DND-41 (cell line): ENCODE measurements around the gene F13A1.

Source experiments
- ATAC-seq: fragments of 200-7000 bp; cut with Tn5 transposase; 3 replicates; pipeline ENCODE4 v1.9.1; 2021; ENCODE audit warnings: low read depth; ENCODE audit not compliant: insufficient read depth
- DNase-seq: peaks from one replicate; pipeline ENCODE4 v3.0.0-alpha.2; 2020
- H2AFZ ChIP-seq: 2 replicates; pipeline ENCODE4 v1.6.0; 2012; ENCODE audit warnings: low read depth, low read length
- H3K27ac ChIP-seq: 2 replicates; pipeline ENCODE4 v1.5.1; 2012; ENCODE audit warnings: low read length, inconsistent platforms
- H3K27me3 ChIP-seq: fragments of 200-600 bp; sonication (generic); 2 replicates; pipeline ENCODE4 v1.6.0; 2012; ENCODE audit warnings: low read length, mild to moderate bottlenecking, inconsistent platforms; ENCODE audit not compliant: insufficient read depth, poor library complexity
- H3K36me3 ChIP-seq: 2 replicates; pipeline ENCODE4 v1.5.1; 2012; ENCODE audit warnings: low read length, inconsistent platforms; ENCODE audit not compliant: insufficient read depth
- H3K4me1 ChIP-seq: 2 replicates; pipeline ENCODE4 v1.5.1; 2012; ENCODE audit warnings: mild to moderate bottlenecking, low read length; ENCODE audit not compliant: insufficient read depth
- H3K4me2 ChIP-seq: 2 replicates; pipeline ENCODE4 v1.6.0; 2012; ENCODE audit warnings: mild to moderate bottlenecking, moderate library complexity, low read length, inconsistent platforms; ENCODE audit not compliant: insufficient read depth
- H3K4me3 ChIP-seq, 2 experiments: fragments of 200-600 bp in 1 of 2; shearing (Covaris generic) in 1 of 2; 2 replicates each; pipeline ENCODE4 v1.5.1; 2012 to 2016; ENCODE audit warnings: inconsistent platforms in 2 of 2, low read length in 2 of 2, mild to moderate bottlenecking in 2 of 2, low read depth in 1 of 2, moderate library complexity in 1 of 2
- H3K79me2 ChIP-seq: 2 replicates; pipeline ENCODE4 v1.6.0; 2012; ENCODE audit warnings: low read length, inconsistent platforms; ENCODE audit not compliant: insufficient read depth
- H3K9ac ChIP-seq: 2 replicates; pipeline ENCODE4 v1.6.0; 2012; ENCODE audit warnings: low read depth, mild to moderate bottlenecking, inconsistent platforms, low read length, moderate library complexity
- H3K9me3 ChIP-seq: 2 replicates; pipeline ENCODE4 v1.5.1; 2012; ENCODE audit warnings: low read length, moderate library complexity, mild to moderate bottlenecking, inconsistent platforms; ENCODE audit not compliant: insufficient read depth, severe bottlenecking
- H4K20me1 ChIP-seq: 2 replicates; pipeline ENCODE4 v1.6.0; 2012; ENCODE audit warnings: low read length; ENCODE audit not compliant: insufficient read depth
- EZH2 ChIP-seq: IDR thresholded peaks from 3 replicates; pipeline ENCODE4 v1.6.1; 2012; ENCODE audit warnings: borderline replicate concordance, low read depth, mild to moderate bottlenecking, moderate library complexity, low read length, inconsistent platforms; ENCODE audit not compliant: severe bottlenecking
- TF ChIP-seq, protein P1 (sequence below): IDR thresholded peaks from 2 replicates; pipeline ENCODE4 v1.5.1; 2012; ENCODE audit warnings: borderline replicate concordance, low read length, moderate library complexity, mild to moderate bottlenecking; ENCODE audit not compliant: poor library complexity, severe bottlenecking; ENCODE audit errors: extremely low read depth

The F13A1 gene

DNA sequence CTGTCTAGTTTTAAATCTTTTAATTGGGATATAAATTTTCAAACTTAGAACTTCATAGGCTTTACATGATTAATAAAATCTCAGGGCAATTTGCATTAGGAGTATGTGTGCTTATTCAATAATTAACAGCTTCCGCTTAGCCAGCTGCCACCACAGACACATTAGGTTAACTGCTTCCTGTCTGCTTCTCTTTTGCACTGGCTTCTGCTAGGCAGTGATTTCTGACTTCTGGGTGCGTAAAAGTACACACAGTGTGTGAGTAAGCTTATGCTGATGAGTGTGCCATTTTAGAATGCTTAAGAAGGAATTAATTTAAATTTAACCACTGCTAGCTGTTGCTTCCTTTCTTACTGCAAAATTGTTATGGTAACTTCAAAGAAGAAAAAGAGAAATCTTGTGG is 73.9 kb downstream of the F13A1 start:
- no peak overlapping the region for H3K4me3 ChIP-seq

DNA sequence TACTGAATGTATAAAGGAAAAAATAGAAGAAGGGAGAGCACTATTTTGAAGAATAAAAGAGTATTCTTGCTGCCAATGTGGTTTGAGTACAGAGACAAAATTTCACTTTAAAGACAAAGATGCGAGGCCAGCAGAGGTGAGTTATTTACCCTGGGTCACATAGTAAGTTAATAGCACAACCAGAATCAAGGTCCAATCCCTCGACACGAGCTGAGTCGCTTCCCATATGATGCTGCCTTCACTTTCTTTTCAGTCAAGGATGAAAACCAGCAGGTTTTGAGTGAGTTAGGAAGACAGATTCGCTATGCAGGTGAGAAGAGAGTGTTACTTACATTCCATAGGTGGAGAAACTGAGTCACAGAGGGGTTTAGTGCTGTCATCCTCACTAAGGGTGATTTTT is 75.8 kb downstream of the F13A1 start:
- H3K27me3 ChIP-seq = peaks cover 9% of the 10 kb centered on the region
- no peaks in the 10 kb centered on the region for H4K20me1 ChIP-seq
- no peak overlapping the region for H3K9ac ChIP-seq
- no peak overlapping the region for H2AFZ ChIP-seq
- H3K27ac ChIP-seq = no peak overlapping the region
- no peaks in the 10 kb centered on the region for H3K36me3 ChIP-seq
- H3K4me1 ChIP-seq = no peaks in the 10 kb centered on the region
- no peaks in the 10 kb centered on the region for H3K9me3 ChIP-seq
- no peak overlapping the region for H3K4me2 ChIP-seq
- DNase-seq = no peak
- ATAC-seq = no peak
- TF ChIP-seq EZH2 = no peak
- TF ChIP-seq, protein P1, sequence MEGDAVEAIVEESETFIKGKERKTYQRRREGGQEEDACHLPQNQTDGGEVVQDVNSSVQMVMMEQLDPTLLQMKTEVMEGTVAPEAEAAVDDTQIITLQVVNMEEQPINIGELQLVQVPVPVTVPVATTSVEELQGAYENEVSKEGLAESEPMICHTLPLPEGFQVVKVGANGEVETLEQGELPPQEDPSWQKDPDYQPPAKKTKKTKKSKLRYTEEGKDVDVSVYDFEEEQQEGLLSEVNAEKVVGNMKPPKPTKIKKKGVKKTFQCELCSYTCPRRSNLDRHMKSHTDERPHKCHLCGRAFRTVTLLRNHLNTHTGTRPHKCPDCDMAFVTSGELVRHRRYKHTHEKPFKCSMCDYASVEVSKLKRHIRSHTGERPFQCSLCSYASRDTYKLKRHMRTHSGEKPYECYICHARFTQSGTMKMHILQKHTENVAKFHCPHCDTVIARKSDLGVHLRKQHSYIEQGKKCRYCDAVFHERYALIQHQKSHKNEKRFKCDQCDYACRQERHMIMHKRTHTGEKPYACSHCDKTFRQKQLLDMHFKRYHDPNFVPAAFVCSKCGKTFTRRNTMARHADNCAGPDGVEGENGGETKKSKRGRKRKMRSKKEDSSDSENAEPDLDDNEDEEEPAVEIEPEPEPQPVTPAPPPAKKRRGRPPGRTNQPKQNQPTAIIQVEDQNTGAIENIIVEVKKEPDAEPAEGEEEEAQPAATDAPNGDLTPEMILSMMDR = no peak
- H3K4me3 ChIP-seq = no peak overlapping the region
- no peaks in the 10 kb centered on the region for H3K79me2 ChIP-seq

More for the DNA sequence above, 73.9 kb downstream of the F13A1 start:
- no peak overlapping the region for H3K27ac ChIP-seq
- no peaks in the 10 kb centered on the region for H3K36me3 ChIP-seq
- H2AFZ ChIP-seq = no peak overlapping the region
- no peaks in the 10 kb centered on the region for H3K9me3 ChIP-seq
- DNase-seq = peak; percentile 10
- H3K4me2 ChIP-seq = no peak overlapping the region
- H3K9ac ChIP-seq = no peak overlapping the region
- H3K27me3 ChIP-seq = peaks cover 15% of the 10 kb centered on the region
- ATAC-seq = peak; percentile 79
- no peaks in the 10 kb centered on the region for H3K4me1 ChIP-seq
- no peaks in the 10 kb centered on the region for H3K79me2 ChIP-seq
- H4K20me1 ChIP-seq = no peaks in the 10 kb centered on the region
- TF ChIP-seq EZH2 = no peak
- TF ChIP-seq, protein P1 = no peak

DNA sequence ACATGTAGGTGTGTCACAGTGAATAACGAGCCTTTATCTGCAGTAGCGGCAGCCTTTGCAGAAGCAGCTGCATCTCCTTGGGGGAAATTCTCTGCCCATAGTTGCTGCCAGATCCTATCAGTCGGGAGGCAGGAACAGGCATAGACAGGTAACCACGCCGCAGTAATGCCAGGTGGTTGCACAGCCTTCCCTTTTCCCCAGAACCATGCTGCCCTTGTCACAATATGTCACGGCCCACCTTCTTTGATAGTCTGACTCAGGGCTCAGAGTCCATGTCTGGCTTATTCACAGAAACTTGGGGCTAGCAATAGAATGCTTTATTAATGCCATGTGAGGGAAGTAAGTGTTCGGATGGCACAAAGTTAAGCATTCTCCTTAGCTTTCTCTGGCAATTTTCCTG is 76.6 kb downstream of the F13A1 start:
- no peaks in the 10 kb centered on the region for H4K20me1 ChIP-seq
- no peak for TF ChIP-seq EZH2
- TF ChIP-seq, protein P1 = no peak
- ATAC-seq = no peak
- H3K9me3 ChIP-seq = no peaks in the 10 kb centered on the region
- no peak overlapping the region for H3K9ac ChIP-seq
- no peak overlapping the region for H3K27ac ChIP-seq
- H3K4me3 ChIP-seq = no peak overlapping the region
- no peaks in the 10 kb centered on the region for H3K79me2 ChIP-seq
- DNase-seq = no peak
- H2AFZ ChIP-seq = no peak overlapping the region
- H3K27me3 ChIP-seq = peaks cover 2% of the 10 kb centered on the region
- H3K36me3 ChIP-seq = no peaks in the 10 kb centered on the region
- no peaks in the 10 kb centered on the region for H3K4me1 ChIP-seq
- H3K4me2 ChIP-seq = no peak overlapping the region
